MM.1S (cell line): ENCODE results near the gene PDE6D.
A peak's percentile ranks its signal among the peaks of the same experiment; 100 is the strongest.
"Not testable (repeated sequence)": the region's sequence is repeated elsewhere in the genome, so short reads cannot be mapped to it uniquely, and the experiment has no call there.

ENCODE experiments used
- DNase-seq: peaks from one replicate; pipeline ENCODE4 v3.0.0-alpha.2; 2015
- H2AFZ ChIP-seq: fragments of 300-600 bp; sonication (generic); 2 replicates; pipeline ENCODE4 v1.6.0; 2016; ENCODE audit warnings: antibody characterized with exemption, low read length
- H3F3A ChIP-seq: fragments of 300-600 bp; sonication (generic); 2 replicates; pipeline ENCODE4 v1.6.1; 2016; ENCODE audit warnings: mild to moderate bottlenecking, antibody characterized with exemption, low read length, moderate library complexity, mixed read lengths; ENCODE audit not compliant: insufficient read depth
- H3K27ac ChIP-seq: fragments of 300-600 bp; sonication (generic); 2 replicates; pipeline ENCODE4 v1.5.1; 2016; ENCODE audit warnings: mild to moderate bottlenecking, low read length
- H3K27me3 ChIP-seq: fragments of 300-600 bp; sonication (generic); replicated peaks from 2 replicates; pipeline ENCODE4 v1.6.0; 2016; ENCODE audit warnings: low read length; ENCODE audit not compliant: insufficient read depth
- H3K36me3 ChIP-seq: fragments of 300-600 bp; sonication (generic); replicated peaks from 2 replicates; pipeline ENCODE4 v1.6.1; 2016; ENCODE audit warnings: mild to moderate bottlenecking, low read length, mixed read lengths; ENCODE audit not compliant: insufficient read depth
- H3K4me1 ChIP-seq: fragments of 300-600 bp; sonication (generic); 2 replicates; pipeline ENCODE4 v1.6.1; 2016; ENCODE audit warnings: low read length, mixed read lengths
- H3K4me2 ChIP-seq: fragments of 300-600 bp; sonication (generic); 2 replicates; pipeline ENCODE4 v1.6.0; 2016; ENCODE audit warnings: low read depth, low read length
- H3K4me3 ChIP-seq: fragments of 300-600 bp; sonication (generic); 2 replicates; pipeline ENCODE4 v1.5.1; 2016; ENCODE audit warnings: low read length, mixed read lengths
- H3K79me2 ChIP-seq: fragments of 300-600 bp; sonication (generic); 2 replicates; pipeline ENCODE4 v1.6.1; 2016; ENCODE audit warnings: mixed run types, low read length, mixed read lengths
- H3K9ac ChIP-seq: fragments of 300-600 bp; sonication (generic); 2 replicates; pipeline ENCODE4 v1.6.1; 2016; ENCODE audit warnings: low read length, mixed read lengths
- H3K9me2 ChIP-seq: fragments of 300-600 bp; sonication (generic); replicated peaks from 2 replicates; pipeline ENCODE4 v1.6.1; 2016; ENCODE audit warnings: mild to moderate bottlenecking, low read length, mixed read lengths; ENCODE audit not compliant: insufficient read depth
- H3K9me3 ChIP-seq: fragments of 300-600 bp; sonication (generic); replicated peaks from 2 replicates; pipeline ENCODE4 v1.6.1; 2016; ENCODE audit warnings: mild to moderate bottlenecking, low read length, mixed read lengths; ENCODE audit not compliant: insufficient read depth
- H4K20me1 ChIP-seq: fragments of 300-600 bp; sonication (generic); 2 replicates; pipeline ENCODE4 v1.6.1; 2016; ENCODE audit warnings: mild to moderate bottlenecking, low read length, moderate library complexity, mixed read lengths; ENCODE audit not compliant: insufficient read depth
- EZH2 ChIP-seq: fragments of 300-600 bp; sonication (generic); optimal IDR thresholded peaks from 2 replicates; pipeline ENCODE3; 2017; ENCODE audit warnings: low read depth, mild to moderate bottlenecking, antibody characterized with exemption, low read length, mixed read lengths
- EZH2phosphoT487 ChIP-seq: fragments of 300-600 bp; sonication (generic); IDR thresholded peaks from 2 replicates; pipeline ENCODE4 v1.6.1; 2018; ENCODE audit warnings: antibody characterized with exemption, low read length
- TF ChIP-seq, protein P1 (sequence below): fragments of 300-600 bp; sonication (generic); IDR thresholded peaks from 2 replicates; pipeline ENCODE4 v1.5.1; 2016; ENCODE audit warnings: antibody characterized with exemption, low read length, mixed read lengths

PDE6D gene

DNA sequence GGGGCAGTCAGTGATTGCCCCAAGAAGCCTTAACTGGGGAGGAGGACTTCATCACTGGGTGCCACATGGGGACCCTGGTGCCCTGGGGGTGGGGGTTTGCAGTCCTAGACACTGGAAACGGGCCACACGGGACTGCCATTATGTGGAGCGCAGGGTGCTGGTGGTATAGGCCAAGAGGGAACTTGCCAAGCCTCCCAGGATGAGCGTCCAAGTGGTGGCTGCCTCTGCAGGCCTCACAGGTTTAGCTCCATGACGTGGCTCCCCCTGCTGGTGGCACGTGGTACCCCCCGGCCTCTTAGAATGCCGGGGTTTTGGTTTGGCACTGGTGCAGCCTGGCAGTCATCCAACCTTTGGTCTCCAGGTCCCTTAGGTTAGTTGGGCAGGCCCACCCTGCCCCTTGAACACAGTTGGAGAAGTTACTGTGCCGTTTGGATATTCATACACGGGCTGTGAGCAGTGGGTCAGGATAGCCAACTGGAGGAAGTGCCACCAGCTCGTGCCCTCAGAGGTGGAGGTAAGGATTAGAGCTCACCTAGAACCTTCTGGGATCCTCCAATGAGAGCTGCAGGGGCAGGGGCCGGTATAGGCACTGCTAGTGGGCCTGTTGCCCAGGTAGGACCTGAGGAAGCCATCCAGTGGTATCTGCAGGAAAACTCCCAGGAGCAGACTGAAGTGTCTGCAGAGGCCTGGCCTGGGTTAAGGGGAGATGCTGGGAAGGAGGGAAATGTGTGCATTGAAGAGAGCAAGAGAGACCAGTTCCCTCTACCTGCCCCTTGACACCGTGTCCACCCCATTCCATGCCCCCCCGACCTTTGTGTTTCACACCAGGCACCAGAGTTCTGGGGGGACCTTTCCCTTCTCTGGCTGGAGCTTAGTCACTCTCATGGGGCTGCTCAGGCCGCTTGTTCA, 67.1 kb downstream of the PDE6D start:
- TF ChIP-seq EZH2phosphoT487 (no peak), EZH2 (no peak)
- TF ChIP-seq, protein P1, sequence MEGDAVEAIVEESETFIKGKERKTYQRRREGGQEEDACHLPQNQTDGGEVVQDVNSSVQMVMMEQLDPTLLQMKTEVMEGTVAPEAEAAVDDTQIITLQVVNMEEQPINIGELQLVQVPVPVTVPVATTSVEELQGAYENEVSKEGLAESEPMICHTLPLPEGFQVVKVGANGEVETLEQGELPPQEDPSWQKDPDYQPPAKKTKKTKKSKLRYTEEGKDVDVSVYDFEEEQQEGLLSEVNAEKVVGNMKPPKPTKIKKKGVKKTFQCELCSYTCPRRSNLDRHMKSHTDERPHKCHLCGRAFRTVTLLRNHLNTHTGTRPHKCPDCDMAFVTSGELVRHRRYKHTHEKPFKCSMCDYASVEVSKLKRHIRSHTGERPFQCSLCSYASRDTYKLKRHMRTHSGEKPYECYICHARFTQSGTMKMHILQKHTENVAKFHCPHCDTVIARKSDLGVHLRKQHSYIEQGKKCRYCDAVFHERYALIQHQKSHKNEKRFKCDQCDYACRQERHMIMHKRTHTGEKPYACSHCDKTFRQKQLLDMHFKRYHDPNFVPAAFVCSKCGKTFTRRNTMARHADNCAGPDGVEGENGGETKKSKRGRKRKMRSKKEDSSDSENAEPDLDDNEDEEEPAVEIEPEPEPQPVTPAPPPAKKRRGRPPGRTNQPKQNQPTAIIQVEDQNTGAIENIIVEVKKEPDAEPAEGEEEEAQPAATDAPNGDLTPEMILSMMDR: peak; percentile 80
- peaks cover 17% of the 10 kb centered on the region for H3K4me1 ChIP-seq
- no peaks in the 10 kb centered on the region for H3K9me2 ChIP-seq
- H3K4me3 ChIP-seq: no peak overlapping the region
- peaks cover 39% of the 10 kb centered on the region for H4K20me1 ChIP-seq
- peaks cover 52% of the 10 kb centered on the region for H3F3A ChIP-seq
- peak; percentile 89 for DNase-seq
- no peaks in the 10 kb centered on the region for H3K9me3 ChIP-seq
- no peak overlapping the region for H3K9ac ChIP-seq
- peaks cover 35% of the 10 kb centered on the region for H3K79me2 ChIP-seq
- H3K27me3 ChIP-seq: no peaks in the 10 kb centered on the region
- no peak overlapping the region for H2AFZ ChIP-seq
- H3K36me3 ChIP-seq: peaks cover 2% of the 10 kb centered on the region; the same call in 1 of the 2 replicates
- H3K4me2 ChIP-seq: no peak overlapping the region
- H3K27ac ChIP-seq: peak overlapping the region; percentile 56; the same call in 1 of the 2 replicates

GRCh38 chr2:231713406-231713729, 67.7 kb downstream of the PDE6D start:
- Histone ChIP-seq H4K20me1 (peaks cover 39% of the 10 kb centered on the region), H3K4me1 (peaks cover 17% of the 10 kb centered on the region), H3K27ac (peak overlapping the region; percentile 56; the same call in 1 of the 2 replicates), H3F3A (peaks cover 58% of the 10 kb centered on the region), H3K79me2 (peaks cover 41% of the 10 kb centered on the region)
- peak; percentile 16 for DNase-seq
- not testable (repeated sequence) for H3K4me2 ChIP-seq, H3K36me3 ChIP-seq, H2AFZ ChIP-seq, H3K27me3 ChIP-seq, H3K4me3 ChIP-seq, H3K9me3 ChIP-seq, H3K9me2 ChIP-seq, H3K9ac ChIP-seq

GRCh38 chr2:231712451-231713021, 68.5 kb downstream of the PDE6D start:
- Histone ChIP-seq H3K4me2 (peak overlapping the region; percentile 89; the same call in 1 of the 2 replicates), H3K9ac (peak overlapping the region; percentile 91; the same call in 1 of the 2 replicates), H3K4me1 (peaks cover 17% of the 10 kb centered on the region), H3K79me2 (peaks cover 41% of the 10 kb centered on the region), H3K27ac (peak overlapping the region; percentile 69; the same call in 1 of the 2 replicates), H3F3A (peaks cover 59% of the 10 kb centered on the region), H4K20me1 (peaks cover 39% of the 10 kb centered on the region)
- H2AFZ ChIP-seq, H3K27me3 ChIP-seq, H3K9me3 ChIP-seq, DNase-seq, H3K36me3 ChIP-seq, H3K4me3 ChIP-seq, H3K9me2 ChIP-seq: not testable (repeated sequence)

GRCh38 chr2:231711677-231712450, 69.2 kb downstream of the PDE6D start:
- H3K4me2 ChIP-seq: peak overlapping the region; percentile 89
- TF ChIP-seq, protein P1: no peak
- no peak for TF ChIP-seq EZH2
- TF ChIP-seq EZH2phosphoT487: no peak
- no peaks in the 10 kb centered on the region for H3K27me3 ChIP-seq
- H3K4me3 ChIP-seq: peak overlapping the region; percentile 75
- peak overlapping the region; percentile 69 for H3K27ac ChIP-seq
- H2AFZ ChIP-seq: no peak overlapping the region
- H3K9ac ChIP-seq: peak overlapping the region; percentile 91; the same call in 1 of the 2 replicates
- H3K79me2 ChIP-seq: peaks cover 41% of the 10 kb centered on the region
- H3K36me3 ChIP-seq: peaks cover 2% of the 10 kb centered on the region; the same call in 1 of the 2 replicates
- H3K4me1 ChIP-seq: peaks cover 17% of the 10 kb centered on the region
- no peaks in the 10 kb centered on the region for H3K9me3 ChIP-seq
- no peak for DNase-seq
- no peaks in the 10 kb centered on the region for H3K9me2 ChIP-seq
- H3F3A ChIP-seq: peaks cover 64% of the 10 kb centered on the region
- H4K20me1 ChIP-seq: peaks cover 39% of the 10 kb centered on the region
